Fibroblast of mammary gland (primary cell): Measurements from ENCODE around the gene CLASRP.

Experiments used
- DNase-seq: peaks from one replicate; pipeline ENCODE4 v3.0.0-alpha.2; 2010; ENCODE audit warnings: low read depth
- H3K4me3 ChIP-seq: 2 replicates; pipeline ENCODE4 v1.5.1; 2011; ENCODE audit warnings: low read depth, mild to moderate bottlenecking, low read length, moderate library complexity; ENCODE audit not compliant: control insufficient read depth
- TF ChIP-seq, protein P1 (sequence below): conservative IDR thresholded peaks from 2 replicates; pipeline ENCODE4 v1.5.1; 2011; ENCODE audit warnings: low read depth, low read length, inconsistent platforms; ENCODE audit not compliant: control insufficient read depth, insufficient read depth

Gene CLASRP

DNA sequence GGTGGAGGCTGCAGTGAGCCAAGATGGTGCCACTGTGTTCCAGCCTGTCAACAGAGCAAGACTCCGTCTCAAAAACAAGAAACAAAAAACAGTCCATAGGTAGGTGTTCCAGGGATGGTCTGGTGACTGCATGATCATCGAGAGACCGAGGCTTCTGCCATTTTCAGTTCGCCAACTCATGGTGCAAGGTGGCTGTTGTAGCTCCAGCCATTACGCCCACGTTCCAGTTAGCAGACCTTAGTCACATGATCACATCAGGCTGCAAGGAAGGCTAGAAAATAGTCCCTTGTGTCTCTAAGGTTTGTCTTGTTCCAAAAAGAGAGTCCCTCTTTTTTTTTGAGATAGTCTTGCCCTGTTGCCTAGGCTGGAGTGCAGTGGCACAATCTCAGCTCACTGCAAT, 3.1 kb upstream of the CLASRP start:
- TF ChIP-seq, protein P1, sequence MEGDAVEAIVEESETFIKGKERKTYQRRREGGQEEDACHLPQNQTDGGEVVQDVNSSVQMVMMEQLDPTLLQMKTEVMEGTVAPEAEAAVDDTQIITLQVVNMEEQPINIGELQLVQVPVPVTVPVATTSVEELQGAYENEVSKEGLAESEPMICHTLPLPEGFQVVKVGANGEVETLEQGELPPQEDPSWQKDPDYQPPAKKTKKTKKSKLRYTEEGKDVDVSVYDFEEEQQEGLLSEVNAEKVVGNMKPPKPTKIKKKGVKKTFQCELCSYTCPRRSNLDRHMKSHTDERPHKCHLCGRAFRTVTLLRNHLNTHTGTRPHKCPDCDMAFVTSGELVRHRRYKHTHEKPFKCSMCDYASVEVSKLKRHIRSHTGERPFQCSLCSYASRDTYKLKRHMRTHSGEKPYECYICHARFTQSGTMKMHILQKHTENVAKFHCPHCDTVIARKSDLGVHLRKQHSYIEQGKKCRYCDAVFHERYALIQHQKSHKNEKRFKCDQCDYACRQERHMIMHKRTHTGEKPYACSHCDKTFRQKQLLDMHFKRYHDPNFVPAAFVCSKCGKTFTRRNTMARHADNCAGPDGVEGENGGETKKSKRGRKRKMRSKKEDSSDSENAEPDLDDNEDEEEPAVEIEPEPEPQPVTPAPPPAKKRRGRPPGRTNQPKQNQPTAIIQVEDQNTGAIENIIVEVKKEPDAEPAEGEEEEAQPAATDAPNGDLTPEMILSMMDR: no peak
- no peak overlapping the region for H3K4me3 ChIP-seq
- no peak for DNase-seq

DNA sequence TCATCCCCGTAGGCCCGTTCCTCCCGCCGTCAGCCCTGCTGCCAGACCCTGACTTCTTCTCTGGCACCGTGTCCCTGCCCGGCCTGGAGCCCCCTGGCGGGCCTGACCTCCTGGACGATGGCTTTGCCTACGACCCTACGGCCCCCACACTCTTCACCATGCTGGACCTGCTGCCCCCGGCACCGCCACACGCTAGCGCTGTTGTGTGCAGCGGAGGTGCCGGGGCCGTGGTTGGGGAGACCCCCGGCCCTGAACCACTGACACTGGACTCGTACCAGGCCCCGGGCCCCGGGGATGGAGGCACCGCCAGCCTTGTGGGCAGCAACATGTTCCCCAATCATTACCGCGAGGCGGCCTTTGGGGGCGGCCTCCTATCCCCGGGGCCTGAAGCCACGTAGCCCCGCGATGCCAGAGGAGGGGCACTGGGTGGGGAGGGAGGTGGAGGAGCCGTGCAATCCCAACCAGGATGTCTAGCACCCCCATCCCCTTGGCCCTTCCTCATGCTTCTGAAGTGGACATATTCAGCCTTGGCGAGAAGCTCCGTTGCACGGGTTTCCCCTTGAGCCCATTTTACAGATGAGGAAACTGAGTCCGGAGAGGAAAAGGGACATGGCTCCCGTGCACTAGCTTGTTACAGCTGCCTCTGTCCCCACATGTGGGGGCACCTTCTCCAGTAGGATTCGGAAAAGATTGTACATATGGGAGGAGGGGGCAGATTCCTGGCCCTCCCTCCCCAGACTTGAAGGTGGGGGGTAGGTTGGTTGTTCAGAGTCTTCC, 1.3 kb upstream of the CLASRP start:
- no peak for DNase-seq
- no peak overlapping the region for H3K4me3 ChIP-seq
- TF ChIP-seq, protein P1: no peak

DNA sequence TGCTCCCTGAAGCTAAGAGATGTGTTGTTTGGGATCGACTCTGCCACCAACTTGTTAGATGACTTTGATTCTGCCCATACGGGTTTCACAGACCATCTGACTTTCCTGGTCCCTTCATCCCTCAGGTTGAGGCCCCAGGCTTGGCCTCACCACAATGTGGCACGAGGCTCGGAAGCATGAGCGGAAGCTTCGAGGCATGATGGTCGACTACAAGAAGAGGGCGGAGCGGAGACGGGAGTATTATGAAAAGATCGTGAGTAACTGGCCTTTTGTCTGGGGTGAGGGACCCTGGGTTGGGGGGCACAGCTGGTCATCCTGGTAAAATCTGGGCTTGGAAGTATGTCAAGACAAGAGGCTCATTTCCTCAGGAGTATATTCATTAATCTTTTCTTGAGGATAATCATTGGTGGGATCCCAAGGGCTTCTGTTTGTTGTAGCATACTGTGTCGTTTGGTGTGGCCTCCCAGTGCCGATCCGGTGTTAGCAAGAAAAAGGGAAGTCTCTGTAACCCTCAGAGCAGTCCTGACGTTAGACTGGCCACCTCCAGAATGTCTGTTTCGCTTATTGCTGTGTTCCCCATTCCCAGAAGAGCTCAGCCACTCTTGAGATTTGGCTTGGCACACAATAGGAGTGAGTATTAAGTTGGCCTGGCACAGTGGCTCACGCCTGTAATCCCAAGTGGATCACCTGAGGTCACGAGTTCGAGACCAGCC, 1.4 kb downstream of the CLASRP start:
- TF ChIP-seq, protein P1: no peak
- no peak for DNase-seq
- peak overlapping the region; percentile 90 for H3K4me3 ChIP-seq

DNA sequence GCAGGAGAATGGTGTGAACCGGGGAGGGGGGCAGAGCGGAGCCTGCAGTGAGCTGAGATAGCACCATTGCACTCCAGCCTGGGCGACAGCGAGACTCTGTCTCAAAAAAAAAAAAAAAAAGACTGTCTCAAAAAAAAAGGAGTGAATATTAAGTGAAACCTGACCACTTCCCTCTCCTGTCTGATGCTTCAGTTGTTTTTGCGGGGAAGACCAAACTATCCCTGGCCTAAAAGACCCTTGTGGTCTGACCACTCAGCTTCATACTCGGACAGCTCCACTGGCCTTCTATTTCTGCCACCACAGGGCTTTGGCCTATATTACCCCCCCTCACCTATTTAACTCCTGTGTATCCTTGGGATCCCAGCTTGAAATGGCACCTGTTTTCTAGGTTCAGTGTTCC, 2.3 kb downstream of the CLASRP start:
- TF ChIP-seq, protein P1: no peak
- no peak overlapping the region for H3K4me3 ChIP-seq
- no peak for DNase-seq

DNA sequence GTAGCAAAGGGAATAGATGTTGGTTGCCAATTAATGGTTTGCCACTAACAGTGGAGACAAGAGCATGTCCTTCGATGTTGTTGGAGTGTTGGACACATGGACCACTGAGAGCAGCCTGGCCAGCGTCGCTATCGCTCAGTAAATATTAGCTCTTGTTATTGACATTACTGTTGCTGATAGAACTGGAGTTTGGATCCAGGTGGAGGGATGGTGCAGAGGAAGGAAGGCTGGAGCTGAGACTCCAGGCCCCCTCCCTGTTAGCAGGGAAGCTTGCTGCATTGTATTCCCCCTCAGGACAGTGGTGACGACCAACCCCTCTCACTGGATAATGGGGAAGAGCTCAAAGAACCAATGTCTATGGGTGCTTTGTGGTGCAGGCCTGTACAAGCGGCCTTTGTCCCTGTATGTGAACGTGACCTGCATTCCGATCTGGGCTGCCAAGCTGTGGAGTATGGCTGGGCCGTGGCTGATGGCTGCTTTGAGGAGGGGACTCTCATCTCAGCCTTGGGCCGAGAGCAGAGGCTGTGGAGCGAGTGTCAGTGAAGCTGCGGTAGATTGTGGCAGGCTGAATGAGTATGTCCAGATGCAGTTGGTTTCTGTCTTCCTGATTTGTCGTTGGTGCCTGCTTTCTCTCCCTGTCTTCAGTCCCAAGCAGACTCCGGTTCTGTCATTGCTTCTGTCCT, 7.0 kb downstream of the CLASRP start:
- DNase-seq: no peak
- TF ChIP-seq, protein P1: no peak
- H3K4me3 ChIP-seq: no peak overlapping the region

DNA sequence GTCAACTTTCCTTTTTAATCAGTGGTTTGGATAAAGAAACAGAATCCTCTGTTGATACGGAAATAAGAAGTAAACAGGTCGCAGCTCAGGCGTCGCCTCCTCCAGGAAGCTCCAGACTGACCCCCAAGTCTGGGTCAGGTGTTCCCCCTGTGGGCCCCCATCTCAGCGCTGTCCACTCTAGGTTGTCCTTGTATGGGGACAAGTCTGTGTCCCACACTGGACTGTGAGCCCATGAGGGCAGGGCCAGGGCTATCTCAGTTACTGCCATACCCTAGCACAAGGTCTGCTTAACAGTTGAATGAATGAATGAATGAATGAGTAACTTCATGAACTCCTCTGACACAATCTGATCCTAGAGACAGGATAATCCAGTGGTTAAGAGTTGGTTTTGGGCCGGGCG, 7.5 kb downstream of the CLASRP start:
- DNase-seq: no peak
- TF ChIP-seq, protein P1: no peak
- no peak overlapping the region for H3K4me3 ChIP-seq
